DND-41 (cell line): Measurements from ENCODE around the gene OR6C76.

Experiments
- EZH2 ChIP-seq: IDR thresholded peaks from 3 replicates; pipeline ENCODE4 v1.6.1; 2012; ENCODE audit warnings: borderline replicate concordance, low read depth, mild to moderate bottlenecking, moderate library complexity, low read length, inconsistent platforms; ENCODE audit not compliant: severe bottlenecking
- TF ChIP-seq, protein P1 (sequence below): IDR thresholded peaks from 2 replicates; pipeline ENCODE4 v1.5.1; 2012; ENCODE audit warnings: borderline replicate concordance, low read length, moderate library complexity, mild to moderate bottlenecking; ENCODE audit not compliant: poor library complexity, severe bottlenecking; ENCODE audit errors: extremely low read depth

DNA sequence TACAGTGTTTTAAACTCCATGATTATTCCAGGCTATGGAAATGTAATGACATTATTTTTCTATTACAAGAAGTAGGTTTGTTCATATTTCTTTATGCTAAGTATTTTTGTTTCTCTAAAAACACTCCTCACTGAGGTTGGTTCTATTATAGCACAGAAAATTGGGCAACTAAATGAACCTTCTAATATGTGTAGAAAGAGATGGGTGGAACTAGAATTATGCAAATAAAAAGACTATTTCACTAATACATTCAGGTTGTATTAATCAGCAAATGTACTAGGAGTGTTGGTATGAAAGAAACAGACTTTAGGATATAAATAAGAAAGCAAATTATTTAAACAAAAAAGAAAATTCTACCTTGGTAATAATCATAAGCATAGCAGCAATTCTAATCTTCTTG is 22.8 kb downstream of the OR6C76 start:
- TF ChIP-seq, protein P1, sequence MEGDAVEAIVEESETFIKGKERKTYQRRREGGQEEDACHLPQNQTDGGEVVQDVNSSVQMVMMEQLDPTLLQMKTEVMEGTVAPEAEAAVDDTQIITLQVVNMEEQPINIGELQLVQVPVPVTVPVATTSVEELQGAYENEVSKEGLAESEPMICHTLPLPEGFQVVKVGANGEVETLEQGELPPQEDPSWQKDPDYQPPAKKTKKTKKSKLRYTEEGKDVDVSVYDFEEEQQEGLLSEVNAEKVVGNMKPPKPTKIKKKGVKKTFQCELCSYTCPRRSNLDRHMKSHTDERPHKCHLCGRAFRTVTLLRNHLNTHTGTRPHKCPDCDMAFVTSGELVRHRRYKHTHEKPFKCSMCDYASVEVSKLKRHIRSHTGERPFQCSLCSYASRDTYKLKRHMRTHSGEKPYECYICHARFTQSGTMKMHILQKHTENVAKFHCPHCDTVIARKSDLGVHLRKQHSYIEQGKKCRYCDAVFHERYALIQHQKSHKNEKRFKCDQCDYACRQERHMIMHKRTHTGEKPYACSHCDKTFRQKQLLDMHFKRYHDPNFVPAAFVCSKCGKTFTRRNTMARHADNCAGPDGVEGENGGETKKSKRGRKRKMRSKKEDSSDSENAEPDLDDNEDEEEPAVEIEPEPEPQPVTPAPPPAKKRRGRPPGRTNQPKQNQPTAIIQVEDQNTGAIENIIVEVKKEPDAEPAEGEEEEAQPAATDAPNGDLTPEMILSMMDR, result no peak
- TF ChIP-seq EZH2, result no peak
